GM12874 (cell line): ENCODE data around the gene SENP2.

Experiments used
- TF ChIP-seq, protein P1 (sequence below): IDR thresholded peaks from 2 replicates; pipeline ENCODE4 v1.5.1; 2011; ENCODE audit warnings: low read depth, mild to moderate bottlenecking, control low read depth, low read length, moderate library complexity; ENCODE audit not compliant: insufficient read depth

SENP2 gene

GRCh38 chr3:185625784-185626183 lies 39.7 kb downstream of the SENP2 start:
- TF ChIP-seq, protein P1, sequence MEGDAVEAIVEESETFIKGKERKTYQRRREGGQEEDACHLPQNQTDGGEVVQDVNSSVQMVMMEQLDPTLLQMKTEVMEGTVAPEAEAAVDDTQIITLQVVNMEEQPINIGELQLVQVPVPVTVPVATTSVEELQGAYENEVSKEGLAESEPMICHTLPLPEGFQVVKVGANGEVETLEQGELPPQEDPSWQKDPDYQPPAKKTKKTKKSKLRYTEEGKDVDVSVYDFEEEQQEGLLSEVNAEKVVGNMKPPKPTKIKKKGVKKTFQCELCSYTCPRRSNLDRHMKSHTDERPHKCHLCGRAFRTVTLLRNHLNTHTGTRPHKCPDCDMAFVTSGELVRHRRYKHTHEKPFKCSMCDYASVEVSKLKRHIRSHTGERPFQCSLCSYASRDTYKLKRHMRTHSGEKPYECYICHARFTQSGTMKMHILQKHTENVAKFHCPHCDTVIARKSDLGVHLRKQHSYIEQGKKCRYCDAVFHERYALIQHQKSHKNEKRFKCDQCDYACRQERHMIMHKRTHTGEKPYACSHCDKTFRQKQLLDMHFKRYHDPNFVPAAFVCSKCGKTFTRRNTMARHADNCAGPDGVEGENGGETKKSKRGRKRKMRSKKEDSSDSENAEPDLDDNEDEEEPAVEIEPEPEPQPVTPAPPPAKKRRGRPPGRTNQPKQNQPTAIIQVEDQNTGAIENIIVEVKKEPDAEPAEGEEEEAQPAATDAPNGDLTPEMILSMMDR: no peak

DNA sequence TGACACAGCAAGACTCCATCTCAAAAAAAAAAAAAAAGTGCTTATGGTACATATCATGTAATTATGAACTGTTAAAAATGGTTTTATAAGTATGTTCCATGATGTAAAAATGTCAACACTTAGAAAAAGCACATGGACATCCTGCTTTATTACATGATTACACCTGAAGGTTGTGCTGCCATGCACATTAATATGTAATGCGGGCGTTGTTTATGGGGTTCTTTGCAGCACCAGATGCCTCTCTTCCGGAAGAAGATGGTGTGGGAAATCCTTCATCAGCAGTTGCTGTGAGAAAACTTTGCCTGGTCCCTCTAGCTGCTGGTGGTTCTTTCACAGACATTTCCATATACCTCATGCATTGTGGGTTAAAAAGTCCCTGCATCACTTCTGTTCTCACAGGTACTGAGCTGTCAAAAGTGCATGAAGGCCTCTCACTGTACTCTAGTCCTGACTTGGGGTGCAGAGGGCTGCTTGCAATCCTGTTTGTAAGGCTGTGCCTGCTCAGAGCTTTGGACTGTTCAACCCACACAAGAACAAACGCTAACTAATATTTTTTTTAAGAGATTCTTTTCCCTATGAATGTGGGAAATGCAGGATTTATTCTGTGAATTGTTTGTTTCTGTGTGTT lies 43.6 kb downstream of the SENP2 start:
- TF ChIP-seq, protein P1: no peak

DNA sequence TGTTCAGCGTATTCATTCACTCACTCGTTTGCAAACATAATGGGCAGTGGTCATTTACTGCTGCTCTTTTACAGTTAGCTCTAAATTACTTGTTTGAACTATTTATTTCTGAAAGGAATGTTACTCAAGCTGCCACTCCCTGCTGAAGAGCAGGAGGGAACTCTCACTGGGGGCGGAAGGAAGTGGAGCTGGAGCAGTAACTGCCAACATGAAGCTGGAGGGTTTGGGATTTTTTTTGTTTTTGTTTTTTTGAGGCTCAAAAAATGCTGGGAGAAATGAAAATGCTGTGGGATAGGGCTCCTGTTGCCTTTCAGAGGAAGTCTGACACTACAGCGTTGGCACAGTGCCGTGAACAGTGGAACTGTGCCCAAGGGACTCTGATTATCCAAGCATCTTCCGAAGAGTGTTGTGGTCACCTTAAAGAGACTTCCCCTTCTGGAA lies 44.1 kb downstream of the SENP2 start:
- TF ChIP-seq, protein P1: no peak

GRCh38 chr3:185631108-185631507 lies 45.0 kb downstream of the SENP2 start:
- TF ChIP-seq, protein P1: no peak

GRCh38 chr3:185631508-185632206 lies 45.6 kb downstream of the SENP2 start:
- TF ChIP-seq, protein P1: no peak

GRCh38 chr3:185632996-185633395 lies 46.9 kb downstream of the SENP2 start:
- TF ChIP-seq, protein P1: no peak

GRCh38 chr3:185637388-185637787 lies 51.3 kb downstream of the SENP2 start:
- TF ChIP-seq, protein P1: no peak
